K562 (cell line): ENCODE data around the gene HES5. TPM values are rescaled to one million over a fixed set of nuclear protein-coding genes. Genes with fewer than 3 reads are reported as not detected.

Experiments
- ATAC-seq: fragments of 200-7000 bp; cut with Tn5 transposase; 3 replicates; pipeline ENCODE4 v1.9.1; 2020; ENCODE audit warnings: moderate library complexity
- BruUV-seq: library from RNA; stranded (reverse); fragments of 400-500 nt; replicated peaks from 2 replicates; lab custom pipeline; 2021; lab: Mats Ljungman, UMichigan
- CTCF ChIA-PET: fragments of 300-600 bp; formaldehyde crosslinking; extraction: SDS; loops from one replicate; lab custom pipeline; 2021; ENCODE audit warnings: low intra/inter-chr PET ratio; lab: Yijun Ruan, JAX
- POLR2A ChIA-PET: fragments of 300-600, 350-650 bp; sonication (Branson Sonifier 250); formaldehyde crosslinking; extraction: SDS; loops from one replicate; lab custom pipeline; 2021; ENCODE audit warnings: antibody characterized with exemption, inconsistent platforms; lab: Yijun Ruan, JAX
- DNase-seq, 4 experiments: peaks; one replicate each; pipeline versions ENCODE4 v3.0.0 to v3.0.0-alpha.2; 2011 to 2018; ENCODE audit warnings: low spot score in 3 of 4, mixed read lengths in 3 of 4; ENCODE audit errors: extremely low read depth in 1 of 4
- FAIRE-seq: peaks from 2 replicates; lab custom pipeline; 2011; peaks lifted over from hg19 to GRCh38; lab: Jason Lieb, UNC
- H2AFZ ChIP-seq: 2 replicates; pipeline ENCODE4 v1.6.0; 2011; ENCODE audit warnings: low read depth, low read length, control low read depth, inconsistent platforms
- H3K27ac ChIP-seq: fragments of 200-600 bp; 3 replicates; pipeline ENCODE4 v1.8.0; 2011; ENCODE audit warnings: low read depth, mild to moderate bottlenecking, control low read depth, inconsistent platforms, low read length, moderate library complexity, mixed read lengths; ENCODE audit errors: extremely low read depth
- H3K27me3 ChIP-seq, 2 experiments: fragments of 300-600 bp in 1 of 2; 2 replicates in 1 of 2; 3 replicates in 1 of 2; pipeline versions ENCODE4 v1.6.0 to v1.8.0; 2011; ENCODE audit warnings: inconsistent platforms in 2 of 2, low read length in 2 of 2, mild to moderate bottlenecking in 1 of 2, mixed read lengths in 1 of 2, moderate library complexity in 1 of 2; ENCODE audit not compliant: control insufficient read depth in 2 of 2, insufficient read depth in 2 of 2
- H3K36me3 ChIP-seq: fragments of 300-600 bp; 3 replicates; pipeline ENCODE4 v1.8.0; 2011; ENCODE audit warnings: mild to moderate bottlenecking, low read length, inconsistent platforms; ENCODE audit not compliant: control insufficient read depth, insufficient read depth
- H3K4me1 ChIP-seq, 2 experiments: fragments of 200-600 bp in 1 of 2; replicated peaks in 1 of 2; 2 replicates in 1 of 2; 3 replicates in 1 of 2; pipeline versions ENCODE4 v1.5.1 to v1.8.0; 2011; ENCODE audit warnings: inconsistent platforms in 2 of 2, low read length in 2 of 2, mild to moderate bottlenecking in 1 of 2, mixed read lengths in 1 of 2, moderate library complexity in 1 of 2; ENCODE audit not compliant: control insufficient read depth in 2 of 2, insufficient read depth in 2 of 2
- H3K4me2 ChIP-seq: 2 replicates; pipeline ENCODE4 v1.6.1; 2011; ENCODE audit warnings: low read length, control low read depth, inconsistent platforms, mixed read lengths; ENCODE audit not compliant: insufficient read depth
- H3K4me3 ChIP-seq: fragments of 200-600 bp; sonication (generic), shearing (Covaris generic); 2 replicates; pipeline ENCODE4 v1.5.1; 2016; ENCODE audit warnings: control low read depth, inconsistent platforms
- H3K79me2 ChIP-seq: fragments of 200-600 bp; 3 replicates; pipeline ENCODE4 v1.8.0; 2011; ENCODE audit warnings: low read length, inconsistent platforms; ENCODE audit not compliant: control insufficient read depth, insufficient read depth
- H3K9ac ChIP-seq, 2 experiments: 2 replicates each; pipeline versions ENCODE4 v1.6.0 to v1.6.1; 2011; ENCODE audit warnings: low read depth in 2 of 2, low read length in 2 of 2, control low read depth in 1 of 2, inconsistent platforms in 1 of 2, mild to moderate bottlenecking in 1 of 2, mixed read lengths in 1 of 2; ENCODE audit not compliant: insufficient read depth in 1 of 2
- H3K9me1 ChIP-seq: one replicate; pipeline ENCODE4 v1.6.0; 2011; ENCODE audit warnings: inconsistent platforms, mild to moderate bottlenecking, low read length, moderate library complexity; ENCODE audit not compliant: control insufficient read depth, insufficient read depth
- H3K9me3 ChIP-seq: replicated peaks from 2 replicates; pipeline ENCODE4 v1.5.1; 2011; ENCODE audit warnings: low read depth, low read length, inconsistent platforms; ENCODE audit not compliant: control insufficient read depth, insufficient read depth
- H4K20me1 ChIP-seq: replicated peaks from 2 replicates; pipeline ENCODE4 v1.6.1; 2011; ENCODE audit warnings: low read length, inconsistent platforms, mixed read lengths; ENCODE audit not compliant: control insufficient read depth, insufficient read depth
- EHMT2 ChIP-seq: fragments of 450-650 bp; IDR thresholded peaks from 2 replicates; pipeline ENCODE4 v1.6.1; 2018; ENCODE audit warnings: antibody characterized with exemption
- MEIS2 ChIP-seq: fragments of 450-650 bp; IDR thresholded peaks from 2 replicates; pipeline ENCODE4 v1.6.1; 2014; ENCODE audit warnings: mild to moderate bottlenecking; ENCODE audit not compliant: partially characterized antibody
- NFE2L1 ChIP-seq: fragments of 450-650 bp; IDR thresholded peaks from 2 replicates; pipeline ENCODE4 v1.6.1; 2016; ENCODE audit warnings: missing genetic modification characterization, low read depth, mild to moderate bottlenecking, missing compliant biosample characterization, moderate library complexity, borderline replicate concordance
- SRSF3 ChIP-seq: fragments of 200-400 bp; formaldehyde crosslinking; IDR thresholded peaks from 2 replicates; pipeline ENCODE4 v1.6.1; 2016; ENCODE audit warnings: mild to moderate bottlenecking, low read length, moderate library complexity; ENCODE audit not compliant: insufficient read depth
- SRSF9 ChIP-seq: fragments of 200-400 bp; formaldehyde crosslinking; IDR thresholded peaks from 2 replicates; pipeline ENCODE4 v1.6.1; 2017; ENCODE audit warnings: low read depth, low read length, borderline replicate concordance
- TCF3 ChIP-seq: sonication (generic); formaldehyde crosslinking; IDR thresholded peaks from 2 replicates; pipeline ENCODE4 v1.4.0; 2020; ENCODE audit warnings: mild to moderate bottlenecking, missing genetic modification reagents
- TCFL5 ChIP-seq: fragments of 250-450 bp; sonication (Bioruptor Pico); conservative IDR thresholded peaks from 2 replicates; pipeline ENCODE4 v1.6.1; 2021; ENCODE audit warnings: mild to moderate bottlenecking, moderate library complexity, matching md5 sums
- YY1 ChIP-seq, 3 experiments: IDR thresholded peaks; 2 replicates each; pipeline ENCODE4 v1.6.1; 2011; ENCODE audit warnings: low read length in 2 of 3, mild to moderate bottlenecking in 2 of 3, moderate library complexity in 2 of 3, borderline replicate concordance in 1 of 3, control low read depth in 1 of 3, low read depth in 1 of 3; ENCODE audit not compliant: insufficient read depth in 3 of 3, insufficient replicate concordance in 2 of 3, control insufficient read depth in 1 of 3, insufficient read length in 1 of 3; ENCODE audit errors: extremely low read depth in 1 of 3
- ZNF639 ChIP-seq, 2 experiments: fragments of 200-800 bp in 1 of 2; sonication (Bioruptor generic) in 1 of 2; sonication (generic) in 1 of 2; formaldehyde crosslinking in 1 of 2; IDR thresholded peaks in 1 of 2; conservative IDR thresholded peaks in 1 of 2; 2 replicates each; pipeline versions ENCODE4 v1.5.0 to v1.6.1; 2016 to 2020; ENCODE audit warnings: missing compliant biosample characterization in 1 of 2, missing genetic modification characterization in 1 of 2, missing genetic modification reagents in 1 of 2
- WGBS: fragments of 100-300 bp; shearing (Covaris generic); methylation state at CpG from one replicate; pipeline ENCODE4 v1.1.6; 2016; ENCODE audit warnings: low coverage, mixed read lengths; ENCODE audit not compliant: insufficient coverage; ENCODE audit errors: missing lambda C conversion rate; 5-methylcytosine and 5-hydroxymethylcytosine counted together
- in situ Hi-C: fragments of 300-500 bp; cut with MboI; formaldehyde crosslinking; loops from 4 replicates; pipeline ENCODE4 v1.15.0; 2018; ENCODE audit warnings: inconsistent platforms, mixed read lengths
- intact Hi-C: fragments of 100-400 bp; cut with micrococcal nuclease; formaldehyde crosslinking; loops from 2 replicates; pipeline ENCODE4 v1.14.2; 2022
- polyA plus RNA-seq, 8 experiments: library from polyadenylated mRNA; depleted of rRNA in 4 of 8; stranded (reverse) in 5 of 8; unstranded in 3 of 8; fragments of >200 nt; fragmentation: Nextera tagmentation in 2 of 8; fragmentation: Illumina TruSeq in 1 of 8; extraction: Ambion mirVana in 2 of 8; extraction: Trizol in 1 of 8; gene quantifications; 2 replicates each; pipeline versions ENCODE4 v1.2.1 to v1.2.3, GENCODE V29; 2011 to 2014; ENCODE audit warnings: inconsistent platforms in 1 of 8, missing spikeins in 1 of 8
- total RNA-seq, 7 experiments: library from RNA; depleted of rRNA in 6 of 7; stranded (reverse); fragments of >200 nt in 6 of 7; fragmentation: Illumina TruSeq in 2 of 7; extraction: Trizol in 2 of 7; gene quantifications; 2 replicates each; pipeline versions ENCODE4 v1.2.1 to v1.2.3, GENCODE V29; 2011 to 2021; ENCODE audit warnings: low replicate concordance in 1 of 7
- TF ChIP-seq, protein P1 (sequence below), 2 experiments: IDR thresholded peaks; 2 replicates each; pipeline ENCODE4 v1.6.1; 2012; ENCODE audit warnings: improper control_type of control experiment in 2 of 2, low read depth in 2 of 2, low read length in 2 of 2, borderline replicate concordance in 1 of 2

The HES5 gene
- total and polyA plus RNA-seq, 9 of the 15 experiments (the other 6 are each of a cell fraction or from before 2014, with no cell fraction given) = not detected

DNA sequence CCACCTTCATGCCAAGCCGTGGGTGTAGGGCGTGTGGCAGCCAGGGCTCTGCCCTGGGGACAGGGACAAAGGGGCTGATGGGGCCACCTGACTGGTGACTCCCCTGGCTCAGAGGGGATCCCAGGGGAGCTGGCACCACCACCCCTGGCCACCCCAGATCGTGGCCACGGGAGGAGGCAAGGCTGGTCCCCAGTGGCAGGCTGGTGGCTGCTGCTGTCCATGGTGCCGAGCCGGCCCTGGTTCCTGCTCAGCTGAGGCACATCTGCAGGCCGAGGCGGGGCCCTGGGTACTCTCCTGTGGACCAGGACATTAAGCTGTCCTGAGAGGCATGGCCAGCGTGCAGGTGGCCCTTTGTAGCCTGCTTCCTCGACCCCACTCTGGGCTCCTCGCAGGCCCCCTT is 47.5 kb downstream of the HES5 start:
- intact Hi-C loops = no loop called here
- Histone ChIP-seq H3K4me1 (peaks cover 0 to 70% of the 10 kb centered on the region in 2 experiments; a peak in 3 of 5 replicates), H3K4me2 (no peak overlapping the region), H3K4me3 (no peak overlapping the region), H3K27me3 (peaks cover 3 to 32% of the 10 kb centered on the region in 2 experiments; a peak in 3 of 5 replicates), H3K9me1 (peaks cover 3% of the 10 kb centered on the region), H3K9me3 (no peaks in the 10 kb centered on the region), H3K79me2 (no peaks in the 10 kb centered on the region), H3K36me3 (no peaks in the 10 kb centered on the region), H2AFZ (no peak overlapping the region), H3K27ac (no peak overlapping the region), H3K9ac (no peak overlapping the region), H4K20me1 (peaks cover 19% of the 10 kb centered on the region)
- no TSS peak for BruUV-seq
- DNase-seq (peak in 2 of 4 experiments; percentile 56 to 57), ATAC-seq (peak; percentile 53), FAIRE-seq (no peak)
- CTCF ChIA-PET = no interaction called here
- 2% methylated on average over 11 of the region's 11 CpGs for WGBS
- POLR2A ChIA-PET = interaction anchor here (0.7 kb wide), 1 partner anchor 318 kb away, joined by 3 read pairs; no protein-coding TSS in a partner anchor
- in situ Hi-C loops = no loop called here
- no peak for TF ChIP-seq SRSF9
- no peak for TF ChIP-seq ZNF639 (CRISPR knock-in tag; conservative IDR thresholded peaks at IDR 0.05 in 1 of 2, IDR thresholded peaks at IDR 0.05 in 1 of 2)
- peak; percentile 45; the same call in 1 of the 2 replicates for TF ChIP-seq EHMT2
- TF ChIP-seq YY1 (IDR thresholded peaks at IDR 0.05; ENCODE audit: borderline replicate concordance in 1 of 3, control insufficient read depth in 1 of 3, extremely low read depth in 1 of 3, insufficient read depth in 3 of 3, insufficient read length in 1 of 3, insufficient replicate concordance in 2 of 3, low read depth in 1 of 3, low read length in 2 of 3) = no peak
- TF ChIP-seq SRSF3 = no peak
- TF ChIP-seq, protein P1, sequence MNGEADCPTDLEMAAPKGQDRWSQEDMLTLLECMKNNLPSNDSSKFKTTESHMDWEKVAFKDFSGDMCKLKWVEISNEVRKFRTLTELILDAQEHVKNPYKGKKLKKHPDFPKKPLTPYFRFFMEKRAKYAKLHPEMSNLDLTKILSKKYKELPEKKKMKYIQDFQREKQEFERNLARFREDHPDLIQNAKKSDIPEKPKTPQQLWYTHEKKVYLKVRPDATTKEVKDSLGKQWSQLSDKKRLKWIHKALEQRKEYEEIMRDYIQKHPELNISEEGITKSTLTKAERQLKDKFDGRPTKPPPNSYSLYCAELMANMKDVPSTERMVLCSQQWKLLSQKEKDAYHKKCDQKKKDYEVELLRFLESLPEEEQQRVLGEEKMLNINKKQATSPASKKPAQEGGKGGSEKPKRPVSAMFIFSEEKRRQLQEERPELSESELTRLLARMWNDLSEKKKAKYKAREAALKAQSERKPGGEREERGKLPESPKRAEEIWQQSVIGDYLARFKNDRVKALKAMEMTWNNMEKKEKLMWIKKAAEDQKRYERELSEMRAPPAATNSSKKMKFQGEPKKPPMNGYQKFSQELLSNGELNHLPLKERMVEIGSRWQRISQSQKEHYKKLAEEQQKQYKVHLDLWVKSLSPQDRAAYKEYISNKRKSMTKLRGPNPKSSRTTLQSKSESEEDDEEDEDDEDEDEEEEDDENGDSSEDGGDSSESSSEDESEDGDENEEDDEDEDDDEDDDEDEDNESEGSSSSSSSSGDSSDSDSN (IDR thresholded peaks at IDR 0.05; ENCODE audit: borderline replicate concordance in 1 of 2, low read depth in 2 of 2, low read length in 2 of 2) = 0 out of 4 replicates have a peak, but pooled peaks of 1 of the 2 experiments have one; percentile 12
- TF ChIP-seq MEIS2 = no peak
- TF ChIP-seq TCF3 (CRISPR knock-in tag) = no peak
- no peak for TF ChIP-seq NFE2L1 (tag)
- TF ChIP-seq TCFL5 (CRISPR knock-in tag) = no peak
